IMR-90 (cell line): Measurements from ENCODE around the gene WDR76. TPM values are rescaled to one million over a fixed set of nuclear protein-coding genes. Genes with fewer than 3 reads are reported as not detected.

Experiments used
- ATAC-seq: fragments of 200-7000 bp; cut with Tn5 transposase; 2 replicates; pipeline ENCODE4 v1.9.1; 2020; ENCODE audit warnings: low read depth, mild to moderate bottlenecking, moderate library complexity
- BruUV-seq: library from RNA; stranded (reverse); fragments of 400-500 nt; replicated peaks from 2 replicates; lab custom pipeline; 2021; lab: Mats Ljungman, UMichigan
- CTCF ChIA-PET: fragments of 300-600 bp; formaldehyde crosslinking; extraction: SDS; loops from one replicate; lab custom pipeline; 2021; ENCODE audit warnings: antibody characterized with exemption; lab: Yijun Ruan, JAX
- POLR2A ChIA-PET: fragments of 300-600 bp; sonication (Branson Sonifier 250); formaldehyde crosslinking; loops from one replicate; lab custom pipeline; 2022; ENCODE audit warnings: antibody characterized with exemption; ENCODE audit not compliant: unreplicated experiment; lab: Charles Lee
- DNase-seq: peaks from one replicate; pipeline ENCODE4 v3.0.0; 2013
- H2AFZ ChIP-seq: replicated peaks from 2 replicates; pipeline ENCODE3; 2013; ENCODE audit warnings: low read length, mild to moderate bottlenecking; ENCODE audit not compliant: poor library complexity
- H2AK5ac ChIP-seq: 2 replicates; pipeline ENCODE4 v1.6.1; 2013; ENCODE audit warnings: low read depth, low read length, inconsistent platforms
- H2AK9ac ChIP-seq: replicated peaks from 2 replicates; pipeline ENCODE3; 2013; ENCODE audit warnings: mild to moderate bottlenecking, low read depth, low read length, moderate library complexity; ENCODE audit not compliant: poor library complexity
- H2BK120ac ChIP-seq: 2 replicates; pipeline ENCODE4 v1.6.1; 2013; ENCODE audit warnings: low read depth, low read length, inconsistent platforms
- H2BK15ac ChIP-seq: 3 replicates; pipeline ENCODE4 v1.6.1; 2013; ENCODE audit warnings: low read depth, low read length, inconsistent platforms
- H2BK20ac ChIP-seq: 2 replicates; pipeline ENCODE4 v1.6.1; 2013; ENCODE audit warnings: low read depth, mild to moderate bottlenecking, inconsistent platforms, low read length, moderate library complexity
- H2BK5ac ChIP-seq: 2 replicates; pipeline ENCODE4 v1.6.1; 2013; ENCODE audit warnings: mild to moderate bottlenecking, low read depth, low read length, inconsistent platforms; ENCODE audit not compliant: poor library complexity, severe bottlenecking
- H3K14ac ChIP-seq: replicated peaks from 2 replicates; pipeline ENCODE4 v1.6.1; 2013; ENCODE audit warnings: low read depth, low read length, inconsistent platforms
- H3K18ac ChIP-seq: 2 replicates; pipeline ENCODE4 v1.6.1; 2013; ENCODE audit warnings: low read depth, low read length, control low read depth
- H3K23ac ChIP-seq: 2 replicates; pipeline ENCODE4 v1.6.1; 2013; ENCODE audit warnings: low read depth, low read length, inconsistent platforms
- H3K27ac ChIP-seq: 2 replicates; pipeline ENCODE4 v1.5.1; 2013; ENCODE audit warnings: mild to moderate bottlenecking, control low read depth, low read length; ENCODE audit not compliant: insufficient read depth
- H3K27me3 ChIP-seq: 2 replicates; pipeline ENCODE4 v1.6.1; 2013; ENCODE audit warnings: low read length; ENCODE audit not compliant: control insufficient read depth, insufficient read depth
- H3K36me3 ChIP-seq: 2 replicates; pipeline ENCODE4 v1.6.1; 2013; ENCODE audit warnings: low read length, mixed read lengths; ENCODE audit not compliant: control insufficient read depth, insufficient read depth
- H3K4ac ChIP-seq: 2 replicates; pipeline ENCODE4 v1.6.1; 2013; ENCODE audit warnings: low read depth, low read length, inconsistent platforms
- H3K4me1 ChIP-seq: 2 replicates; pipeline ENCODE4 v1.6.1; 2013; ENCODE audit warnings: low read length, mixed read lengths; ENCODE audit not compliant: control insufficient read depth, insufficient read depth
- H3K4me2 ChIP-seq: 2 replicates; pipeline ENCODE4 v1.6.1; 2013; ENCODE audit warnings: low read depth, mild to moderate bottlenecking, control low read depth, low read length, moderate library complexity
- H3K4me3 ChIP-seq: 2 replicates; pipeline ENCODE4 v1.5.1; 2013; ENCODE audit warnings: low read depth, mild to moderate bottlenecking, control low read depth, low read length, moderate library complexity; ENCODE audit not compliant: insufficient read depth
- H3K56ac ChIP-seq: 2 replicates; pipeline ENCODE4 v1.6.1; 2013; ENCODE audit warnings: low read length, inconsistent platforms; ENCODE audit not compliant: insufficient read depth; ENCODE audit errors: extremely low read depth
- H3K79me1 ChIP-seq, 2 experiments: 2 replicates each; pipeline ENCODE4 v1.6.1; 2013; ENCODE audit warnings: low read length in 2 of 2, inconsistent platforms in 1 of 2, low read depth in 1 of 2
- H3K9ac ChIP-seq: 2 replicates; pipeline ENCODE4 v1.6.1; 2013; ENCODE audit warnings: low read depth, low read length, control low read depth
- H3K9me1 ChIP-seq: 2 replicates; pipeline ENCODE4 v1.6.1; 2013; ENCODE audit warnings: low read length, inconsistent platforms; ENCODE audit not compliant: insufficient read depth
- H3K9me3 ChIP-seq: 2 replicates; pipeline ENCODE4 v1.6.1; 2013; ENCODE audit warnings: low read length; ENCODE audit not compliant: control insufficient read depth, insufficient read depth
- H4K20me1 ChIP-seq: 2 replicates; pipeline ENCODE4 v1.6.1; 2013; ENCODE audit warnings: low read length, inconsistent platforms; ENCODE audit not compliant: insufficient read depth
- H4K5ac ChIP-seq: 2 replicates; pipeline ENCODE4 v1.6.1; 2013; ENCODE audit warnings: mild to moderate bottlenecking, low read depth, low read length, control low read depth
- H4K8ac ChIP-seq, 2 experiments: 2 replicates each; pipeline ENCODE4 v1.6.1; 2013; ENCODE audit warnings: low read depth in 2 of 2, low read length in 2 of 2, control low read depth in 1 of 2, inconsistent platforms in 1 of 2
- H4K91ac ChIP-seq: 2 replicates; pipeline ENCODE4 v1.6.1; 2013; ENCODE audit warnings: low read depth, low read length, inconsistent platforms; ENCODE audit not compliant: insufficient read depth
- BHLHE40 ChIP-seq: fragments of 150-350 bp; IDR thresholded peaks from 2 replicates; pipeline ENCODE4 v1.6.1; 2016; ENCODE audit warnings: mild to moderate bottlenecking, low read depth, low read length
- CEBPB ChIP-seq: IDR thresholded peaks from 2 replicates; pipeline ENCODE4 v1.6.1; 2012; ENCODE audit warnings: low read depth, low read length, improper control_type of control experiment
- CTCF ChIP-seq: conservative IDR thresholded peaks from 2 replicates; pipeline ENCODE4 v1.5.1; 2012; ENCODE audit warnings: mild to moderate bottlenecking, low read depth, low read length, improper control_type of control experiment
- ELK1 ChIP-seq: fragments of 150-350 bp; IDR thresholded peaks from 2 replicates; pipeline ENCODE4 v1.6.1; 2016; ENCODE audit warnings: low read depth, mild to moderate bottlenecking, low read length, moderate library complexity, borderline replicate concordance
- FOS ChIP-seq: fragments of 150-350 bp; IDR thresholded peaks from 2 replicates; pipeline ENCODE4 v1.6.1; 2016; ENCODE audit warnings: low read depth, low read length
- MAZ ChIP-seq: IDR thresholded peaks from 2 replicates; pipeline ENCODE4 v1.6.1; 2012; ENCODE audit warnings: low read depth, mild to moderate bottlenecking, low read length, improper control_type of control experiment, moderate library complexity, borderline replicate concordance
- MXI1 ChIP-seq: IDR thresholded peaks from 2 replicates; pipeline ENCODE4 v1.6.1; 2012; ENCODE audit warnings: low read depth, mild to moderate bottlenecking, low read length, moderate library complexity, borderline replicate concordance
- NFE2L2 ChIP-seq: fragments of 150-350 bp; IDR thresholded peaks from 2 replicates; pipeline ENCODE4 v1.6.1; 2016; ENCODE audit warnings: low read depth, mild to moderate bottlenecking, low read length
- RAD21 ChIP-seq: IDR thresholded peaks from 2 replicates; pipeline ENCODE4 v1.6.1; 2012; ENCODE audit warnings: low read length, improper control_type of control experiment
- RCOR1 ChIP-seq: IDR thresholded peaks from 2 replicates; pipeline ENCODE4 v1.6.1; 2012; ENCODE audit warnings: mild to moderate bottlenecking, low read length, improper control_type of control experiment; ENCODE audit not compliant: insufficient replicate concordance
- RFX5 ChIP-seq: IDR thresholded peaks from 2 replicates; pipeline ENCODE4 v1.8.0; 2012; ENCODE audit warnings: low read depth, mild to moderate bottlenecking, low read length, moderate library complexity
- SMC3 ChIP-seq: fragments of 150-350 bp; IDR thresholded peaks from 2 replicates; pipeline ENCODE4 v1.6.1; 2016; ENCODE audit warnings: low read depth, mild to moderate bottlenecking, antibody characterized with exemption, low read length, moderate library complexity
- USF2 ChIP-seq: fragments of 150-350 bp; IDR thresholded peaks from 2 replicates; pipeline ENCODE4 v1.6.1; 2017; ENCODE audit warnings: mild to moderate bottlenecking, antibody characterized with exemption, low read length, low read depth
- WGBS, 2 experiments: methylation state at CpG; one replicate each; pipeline versions ENCODE4 v1.1.5 to v1.1.7; 2013; ENCODE audit warnings: missing lambda C conversion rate in 2 of 2; ENCODE audit not compliant: insufficient read length in 1 of 2; ENCODE audit errors: extremely low coverage in 2 of 2; 5-methylcytosine and 5-hydroxymethylcytosine counted together
- dilution Hi-C: fragments of 300-500 bp; cut with HindIII; formaldehyde crosslinking; loops from one replicate; pipeline ENCODE4 v1.14.3; 2018; ENCODE audit warnings: low sequenced_read_pairs; ENCODE audit not compliant: unreplicated experiment
- in situ Hi-C: fragments of 300-500 bp; cut with MboI; formaldehyde crosslinking; loops from 3 replicates; pipeline ENCODE4 v1.14.3; 2019; ENCODE audit warnings: low sequenced_read_pairs, inconsistent platforms, mixed read lengths
- intact Hi-C: fragments of 100-400 bp; cut with micrococcal nuclease; formaldehyde crosslinking; loops from 2 replicates; pipeline ENCODE4 v1.10.0; 2022
- polyA plus RNA-seq, 3 experiments: library from polyadenylated mRNA; depleted of rRNA; stranded (reverse); fragments of >200 nt; gene quantifications; 2 replicates each; pipeline ENCODE4 v1.2.3, GENCODE V29; 2012; ENCODE audit warnings: low replicate concordance in 1 of 3
- total RNA-seq: library from RNA; depleted of rRNA; stranded (reverse); fragments of >200 nt; gene quantifications from 2 replicates; pipeline ENCODE4 v1.2.3, GENCODE V29; 2012

WDR76 gene
- total and polyA plus RNA-seq, 2 of the 4 experiments (the other 2 are of a cell fraction) = 4.8 to 25.8 TPM

- CTCF ChIA-PET = no interaction called here
- TF ChIP-seq FOS (no peak), MXI1 (no peak), CTCF (no peak), RFX5 (no peak), RCOR1 (no peak), BHLHE40 (no peak), CEBPB (no peak), ELK1 (no peak), USF2 (no peak), SMC3 (no peak), RAD21 (no peak), MAZ (no peak), NFE2L2 (no peak)
Observed at GRCh38 chr15:43879386-43880355, 52.9 kb downstream of the WDR76 start.

More at GRCh38 chr15:43879386-43880355, 52.9 kb downstream of the WDR76 start:
- no peak overlapping the region for H3K18ac ChIP-seq
- intact Hi-C loops = loop anchor here (10.0 kb wide), 1 partner anchor 655 kb away; the partner anchor contains the start of gene EIF3J
- no peaks in the 10 kb centered on the region; the same call in 1 of the 2 replicates for H3K9me1 ChIP-seq
- H3K4me2 ChIP-seq = no peak overlapping the region
- H2BK20ac ChIP-seq = no peak overlapping the region
- no peak overlapping the region for H3K4ac ChIP-seq
- POLR2A ChIA-PET = no interaction called here
- dilution Hi-C loops = no loop called here
- H3K23ac ChIP-seq = no peak overlapping the region
- BruUV-seq = no TSS peak
- 80% methylated on average over 1 of the region's 15 CpGs; no CpG with 5 or more reads in 1 of the 2 experiments for WGBS, 2 experiments
- H3K4me1 ChIP-seq = no peaks in the 10 kb centered on the region
- H4K8ac ChIP-seq = no peak overlapping the region
- H4K5ac ChIP-seq = no peak overlapping the region
- H3K9ac ChIP-seq = no peak overlapping the region
- H2AK9ac ChIP-seq = no peak overlapping the region
- no peaks in the 10 kb centered on the region for H3K79me1 ChIP-seq
- in situ Hi-C loops = loop anchor here (10.0 kb wide), 1 partner anchor 625 kb away; no protein-coding TSS in a partner anchor
- H2AK5ac ChIP-seq = no peak overlapping the region
- no peak overlapping the region for H3K14ac ChIP-seq
- no peak overlapping the region for H2BK120ac ChIP-seq
- H3K4me3 ChIP-seq = no peak overlapping the region
- H3K27ac ChIP-seq = no peak overlapping the region
- no peaks in the 10 kb centered on the region for H3K27me3 ChIP-seq
- no peak overlapping the region for H3K56ac ChIP-seq
- no peak overlapping the region for H2AFZ ChIP-seq
- no peaks in the 10 kb centered on the region for H3K9me3 ChIP-seq
- H4K91ac ChIP-seq = no peak overlapping the region
- no peak for DNase-seq
- H4K20me1 ChIP-seq = no peaks in the 10 kb centered on the region
- H2BK15ac ChIP-seq = no peak overlapping the region
- H3K36me3 ChIP-seq = peaks cover 2% of the 10 kb centered on the region; the same call in 1 of the 2 replicates
- H2BK5ac ChIP-seq = no peak overlapping the region
- no peak for ATAC-seq
